SKM-1 treated with dmso at 0.1 percent for 144 hours (cell line): ENCODE data around the gene GAB1.

Source experiments
- DNase-seq: peaks from one replicate; lab custom pipeline; 2025; ENCODE audit not compliant: unreplicated experiment; lab: John Stamatoyannopoulos, UW

Gene GAB1

GRCh38 chr4:143383005-143383574, 46.4 kb downstream of the GAB1 start:
- peak; percentile 8 for DNase-seq

GRCh38 chr4:143384381-143384994, 47.8 kb downstream of the GAB1 start:
- DNase-seq, result no peak

GRCh38 chr4:143386812-143387211, 50.1 kb downstream of the GAB1 start:
- DNase-seq, result no peak

GRCh38 chr4:143389579-143390195, 53.0 kb downstream of the GAB1 start:
- peak; percentile 9 for DNase-seq

GRCh38 chr4:143390764-143391163, 54.1 kb downstream of the GAB1 start:
- no peak for DNase-seq

- no peak for DNase-seq
Measured at GRCh38 chr4:143391261-143391660, 54.6 kb downstream of the GAB1 start.

GRCh38 chr4:143391895-143392294, 55.2 kb downstream of the GAB1 start:
- no peak for DNase-seq

GRCh38 chr4:143393195-143393594, 56.5 kb downstream of the GAB1 start:
- no peak for DNase-seq

- DNase-seq, result no peak
Measured at GRCh38 chr4:143394739-143395453, 58.2 kb downstream of the GAB1 start.

GRCh38 chr4:143396695-143397094, 60.0 kb downstream of the GAB1 start:
- DNase-seq, result no peak

GRCh38 chr4:143397335-143397734, 60.7 kb downstream of the GAB1 start:
- DNase-seq, result no peak

- DNase-seq, result no peak
Measured at GRCh38 chr4:143397887-143398286, 61.2 kb downstream of the GAB1 start.

GRCh38 chr4:143399113-143399949, 62.7 kb downstream of the GAB1 start:
- peak; percentile 39 for DNase-seq

GRCh38 chr4:143400082-143400481, 63.4 kb downstream of the GAB1 start:
- DNase-seq, result no peak

GRCh38 chr4:143402776-143403552, 66.3 kb downstream of the GAB1 start:
- no peak for DNase-seq

- no peak for DNase-seq
Measured at GRCh38 chr4:143403553-143403820, 66.8 kb downstream of the GAB1 start.

- no peak for DNase-seq
Measured at GRCh38 chr4:143404555-143404954, 67.9 kb downstream of the GAB1 start.

- no peak for DNase-seq
Measured at GRCh38 chr4:143405075-143405730, 68.5 kb downstream of the GAB1 start.

- DNase-seq, result no peak
Measured at GRCh38 chr4:143406523-143406922, 69.8 kb downstream of the GAB1 start.

- no peak for DNase-seq
Measured at GRCh38 chr4:143407474-143407873, 70.8 kb downstream of the GAB1 start.
